Measurements from ENCODE around the gene FAM81A. TPM values are rescaled to one million over a fixed set of nuclear protein-coding genes. Genes with fewer than 3 reads are reported as not detected.
A peak's percentile ranks its signal among the peaks of the same experiment; 100 is the strongest.

The FAM81A gene
- total RNA-seq, 4 donors from 2014 or later: 0.80 to 8.4 (median 4.6) TPM; not detected in 1

GRCh38 chr15:59432389-59432788 lies 5.6 kb upstream of the FAM81A start:
- H3K4me1 ChIP-seq: peaks cover 0 to 7% (median 6%) of the 10 kb centered on the region in 4 donors
- no peak for DNase-seq
- H3K9me3 ChIP-seq: no peaks in the 10 kb centered on the region
- peaks cover 16% of the 10 kb centered on the region for H3K27me3 ChIP-seq
- TF ChIP-seq EP300 (IDR thresholded peaks at IDR 0.05; ENCODE audit: low read depth) (no peak), CTCF (IDR thresholded peaks at IDR 0.05) (no peak), POLR2A (IDR thresholded peaks at IDR 0.05) (no peak), POLR2AphosphoS5 (IDR thresholded peaks at IDR 0.05) (no peak)
- no peak overlapping the region for H3K27ac ChIP-seq
- no peaks in the 10 kb centered on the region for H3K36me3 ChIP-seq
- intact Hi-C loops (cut with DNase I; ENCODE audit: low total_unique reads): no loop called here
- 68 to 80% methylated on average over 1 of the region's 1 CpG for WGBS, 2 donors (ENCODE audit: low coverage in 1 of 2)
- in situ Hi-C loops (cut with MboI; ENCODE audit: low pct_ligation_motif_present in 1 of 4, low pct_unique_long_range_greater_than_20kb in 1 of 4, low sequenced_read_pairs in 3 of 4): no loop called here
- H3K4me3 ChIP-seq: no peak overlapping the region

- Histone ChIP-seq H3K27me3 (peaks cover 18% of the 10 kb centered on the region), H3K4me3 (no peak overlapping the region), H3K36me3 (no peaks in the 10 kb centered on the region), H3K9me3 (no peaks in the 10 kb centered on the region), H3K4me1 (peaks cover 0 to 17% (median 15%) of the 10 kb centered on the region in 4 donors), H3K27ac (no peak overlapping the region)
- intact Hi-C loops (cut with DNase I; ENCODE audit: low total_unique reads) (no loop called here), in situ Hi-C loops (cut with MboI; ENCODE audit: low pct_ligation_motif_present in 1 of 4, low pct_unique_long_range_greater_than_20kb in 1 of 4, low sequenced_read_pairs in 3 of 4) (no loop called here)
- no peak for TF ChIP-seq EP300 (IDR thresholded peaks at IDR 0.05; ENCODE audit: low read depth)
- no peak for TF ChIP-seq POLR2AphosphoS5 (IDR thresholded peaks at IDR 0.05)
- TF ChIP-seq CTCF (IDR thresholded peaks at IDR 0.05): no peak
- TF ChIP-seq POLR2A (IDR thresholded peaks at IDR 0.05): no peak
- DNase-seq: no peak
- WGBS, 2 donors (ENCODE audit: low coverage in 1 of 2): 73 to 76% methylated on average over 3 to 4 of the region's 4 CpGs
Observed at GRCh38 chr15:59434481-59434880, 3.5 kb upstream of the FAM81A start.

- no peak overlapping the region for H3K27ac ChIP-seq
- WGBS, 2 donors (ENCODE audit: low coverage in 1 of 2): 25 to 30% methylated on average over 4 to 6 of the region's 6 CpGs
- intact Hi-C loops (cut with DNase I; ENCODE audit: low total_unique reads) (loop anchor here (5.0 kb wide), 1 partner anchor 64 kb away; the partner anchor contains the start of gene MYO1E), in situ Hi-C loops (cut with MboI; ENCODE audit: low pct_ligation_motif_present in 1 of 4, low pct_unique_long_range_greater_than_20kb in 1 of 4, low sequenced_read_pairs in 3 of 4) (no loop called here)
- no peaks in the 10 kb centered on the region for H3K9me3 ChIP-seq
- H3K4me3 ChIP-seq: peak overlapping the region in 1 of 4 donors; percentile 54
- no peak for TF ChIP-seq CTCF (IDR thresholded peaks at IDR 0.05)
- no peak for TF ChIP-seq POLR2AphosphoS5 (IDR thresholded peaks at IDR 0.05)
- TF ChIP-seq EP300 (IDR thresholded peaks at IDR 0.05; ENCODE audit: low read depth): no peak
- no peak for TF ChIP-seq POLR2A (IDR thresholded peaks at IDR 0.05)
- peaks cover 0 to 17% (median 15%) of the 10 kb centered on the region in 4 donors for H3K4me1 ChIP-seq
- peaks cover 18% of the 10 kb centered on the region for H3K27me3 ChIP-seq
- DNase-seq: no peak
- no peaks in the 10 kb centered on the region for H3K36me3 ChIP-seq
Observed at GRCh38 chr15:59436774-59437141, 1.2 kb upstream of the FAM81A start.

- 10 to 25% methylated on average over 4 to 30 of the region's 30 CpGs for WGBS, 2 donors (ENCODE audit: low coverage in 1 of 2)
- in situ Hi-C loops (cut with MboI; ENCODE audit: low pct_ligation_motif_present in 1 of 4, low pct_unique_long_range_greater_than_20kb in 1 of 4, low sequenced_read_pairs in 3 of 4) (no loop called here), intact Hi-C loops (cut with DNase I; ENCODE audit: low total_unique reads) (loop anchor here (5.0 kb wide), 1 partner anchor 65 kb away; the partner anchor contains the start of gene MYO1E)
- Histone ChIP-seq H3K4me3 (peak overlapping the region; percentile 13 to 54 (median 30)), H3K27ac (peak overlapping the region in 1 of 4 donors; percentile 1), H3K9me3 (no peaks in the 10 kb centered on the region), H3K4me1 (peaks cover 0 to 17% (median 15%) of the 10 kb centered on the region in 4 donors), H3K27me3 (peaks cover 18% of the 10 kb centered on the region), H3K36me3 (no peaks in the 10 kb centered on the region)
- TF ChIP-seq POLR2AphosphoS5 (IDR thresholded peaks at IDR 0.05) (no peak), POLR2A (IDR thresholded peaks at IDR 0.05) (no peak), EP300 (IDR thresholded peaks at IDR 0.05; ENCODE audit: low read depth) (no peak), CTCF (IDR thresholded peaks at IDR 0.05) (no peak)
- DNase-seq: peak; percentile 14
Observed at GRCh38 chr15:59437142-59437816, 707 bp upstream of the FAM81A start.

All from transverse colon (tissue), 4 donors.